K562 (cell line): ENCODE results near the gene CSNK1D. TPM values are rescaled to one million over a fixed set of nuclear protein-coding genes. Genes with fewer than 3 reads are reported as not detected.

Source experiments
- ARID2 ChIP-seq: fragments of 450-650 bp; IDR thresholded peaks from 2 replicates; pipeline ENCODE4 v1.6.1; 2017; ENCODE audit warnings: antibody characterized with exemption, mild to moderate bottlenecking
- ARID3A ChIP-seq: IDR thresholded peaks from 2 replicates; pipeline ENCODE4 v1.6.1; 2012; ENCODE audit warnings: low read depth, low read length, improper control_type of control experiment, borderline replicate concordance
- ARID3B ChIP-seq: fragments of 250-450 bp; sonication (Bioruptor Pico); IDR thresholded peaks from 2 replicates; pipeline ENCODE4 v1.4.0; 2020; ENCODE audit warnings: borderline replicate concordance
- FOXA1 ChIP-seq: fragments of 450-650 bp; IDR thresholded peaks from 2 replicates; pipeline ENCODE4 v1.6.1; 2016; ENCODE audit warnings: mild to moderate bottlenecking, borderline replicate concordance
- HDAC2 ChIP-seq: fragments of 450-650 bp; IDR thresholded peaks from 2 replicates; pipeline ENCODE4 v1.6.1; 2016; ENCODE audit warnings: mild to moderate bottlenecking
- HMG20A ChIP-seq: fragments of 450-650 bp; formaldehyde crosslinking; conservative IDR thresholded peaks from 2 replicates; pipeline ENCODE4 v1.4.0; 2020; ENCODE audit warnings: mild to moderate bottlenecking, mixed read lengths
- HNRNPUL1 ChIP-seq: fragments of 200-400 bp; formaldehyde crosslinking; IDR thresholded peaks from 2 replicates; pipeline ENCODE4 v1.6.1; 2017; ENCODE audit warnings: low read length
- KHSRP ChIP-seq: fragments of 450-650 bp; IDR thresholded peaks from 2 replicates; pipeline ENCODE4 v1.6.1; 2017
- NCOA1 ChIP-seq: fragments of 450-650 bp; IDR thresholded peaks from 2 replicates; pipeline ENCODE4 v1.6.1; 2016; ENCODE audit warnings: low read depth
- PCBP2 ChIP-seq: fragments of 200-400 bp; formaldehyde crosslinking; IDR thresholded peaks from 2 replicates; pipeline ENCODE4 v1.6.1; 2018; ENCODE audit warnings: low read length, low read depth, mild to moderate bottlenecking, moderate library complexity; ENCODE audit not compliant: poor library complexity, severe bottlenecking
- PRPF4 ChIP-seq: fragments of 200-400 bp; formaldehyde crosslinking; IDR thresholded peaks from one replicate; pipeline ENCODE4 v1.6.1; 2017; ENCODE audit warnings: low read length, low read depth, mild to moderate bottlenecking; ENCODE audit not compliant: insufficient read depth, poor library complexity, severe bottlenecking
- SIN3B ChIP-seq: fragments of 450-650 bp; IDR thresholded peaks from 2 replicates; pipeline ENCODE4 v1.6.1; 2017; ENCODE audit warnings: low read depth, mild to moderate bottlenecking, moderate library complexity
- SMAD2 ChIP-seq: fragments of 150-350 bp; IDR thresholded peaks from 2 replicates; pipeline ENCODE4 v1.6.1; 2014; ENCODE audit warnings: low read depth, mild to moderate bottlenecking, low read length
- SOX6 ChIP-seq: fragments of 450-650 bp; IDR thresholded peaks from 2 replicates; pipeline ENCODE4 v1.6.1; 2014; ENCODE audit warnings: mild to moderate bottlenecking
- THRA ChIP-seq: fragments of 450-650 bp; IDR thresholded peaks from 2 replicates; pipeline ENCODE4 v1.6.1; 2017; ENCODE audit warnings: mild to moderate bottlenecking, moderate library complexity
- WHSC1 ChIP-seq: IDR thresholded peaks from one replicate; pipeline ENCODE4 v1.6.1; 2012; ENCODE audit warnings: low read length, control low read depth, inconsistent platforms
- YY1 ChIP-seq, 3 experiments: IDR thresholded peaks; 2 replicates each; pipeline ENCODE4 v1.6.1; 2011; ENCODE audit warnings: low read length in 2 of 3, mild to moderate bottlenecking in 2 of 3, moderate library complexity in 2 of 3, borderline replicate concordance in 1 of 3, control low read depth in 1 of 3, low read depth in 1 of 3; ENCODE audit not compliant: insufficient read depth in 3 of 3, insufficient replicate concordance in 2 of 3, control insufficient read depth in 1 of 3, insufficient read length in 1 of 3; ENCODE audit errors: extremely low read depth in 1 of 3
- ZBTB2 ChIP-seq: fragments of 450-650 bp; IDR thresholded peaks from 2 replicates; pipeline ENCODE4 v1.6.1; 2016; ENCODE audit warnings: antibody characterized with exemption
- ZC3H4 ChIP-seq: sonication (generic); formaldehyde crosslinking; IDR thresholded peaks from 2 replicates; pipeline ENCODE4 v1.9.0; 2021; ENCODE audit warnings: missing genetic modification reagents, borderline replicate concordance
- ZNF165 ChIP-seq: fragments of 250-450 bp; sonication (Bioruptor Pico); IDR thresholded peaks from 2 replicates; pipeline ENCODE4 v1.4.0; 2020; ENCODE audit warnings: borderline replicate concordance
- ZNF445 ChIP-seq: fragments of 250-450 bp; sonication (Bioruptor Pico); IDR thresholded peaks from 2 replicates; pipeline ENCODE4 v1.4.0; 2020; ENCODE audit warnings: low read depth, mild to moderate bottlenecking, moderate library complexity
- ZNF551 ChIP-seq: fragments of 250-450 bp; sonication (Bioruptor Pico); IDR thresholded peaks from 2 replicates; pipeline ENCODE4 v1.5.0; 2021; ENCODE audit warnings: mild to moderate bottlenecking, moderate library complexity
- polyA plus RNA-seq, 8 experiments: library from polyadenylated mRNA; depleted of rRNA in 4 of 8; stranded (reverse) in 5 of 8; unstranded in 3 of 8; fragments of >200 nt; fragmentation: Nextera tagmentation in 2 of 8; fragmentation: Illumina TruSeq in 1 of 8; extraction: Ambion mirVana in 2 of 8; extraction: Trizol in 1 of 8; gene quantifications; 2 replicates each; pipeline versions ENCODE4 v1.2.1 to v1.2.3, GENCODE V29; 2011 to 2014; ENCODE audit warnings: inconsistent platforms in 1 of 8, missing spikeins in 1 of 8
- total RNA-seq, 7 experiments: library from RNA; depleted of rRNA in 6 of 7; stranded (reverse); fragments of >200 nt in 6 of 7; fragmentation: Illumina TruSeq in 2 of 7; extraction: Trizol in 2 of 7; gene quantifications; 2 replicates each; pipeline versions ENCODE4 v1.2.1 to v1.2.3, GENCODE V29; 2011 to 2021; ENCODE audit warnings: low replicate concordance in 1 of 7

Gene CSNK1D
- total and polyA plus RNA-seq, 9 of the 15 experiments (the other 6 are each of a cell fraction or from before 2014, with no cell fraction given) = 6.5 to 133 (median 41.3) TPM

- TF ChIP-seq PCBP2 = no peak
- TF ChIP-seq YY1 (IDR thresholded peaks at IDR 0.05; ENCODE audit: borderline replicate concordance in 1 of 3, control insufficient read depth in 1 of 3, extremely low read depth in 1 of 3, insufficient read depth in 3 of 3, insufficient read length in 1 of 3, insufficient replicate concordance in 2 of 3, low read depth in 1 of 3, low read length in 2 of 3) = peak in 2 of 3 experiments; percentile 72 to 88
- no peak for TF ChIP-seq ZBTB2
- TF ChIP-seq SMAD2 = no peak
- peak; percentile 95; the same call in 1 of the 2 replicates for TF ChIP-seq ZC3H4 (CRISPR knock-in tag)
- peak; percentile 20; the same call in 1 of the 2 replicates for TF ChIP-seq HDAC2
- TF ChIP-seq THRA = no peak
- TF ChIP-seq ARID2 = no peak
- TF ChIP-seq ZNF445 (CRISPR knock-in tag) = no peak
- peak; percentile 85 for TF ChIP-seq PRPF4
- no peak for TF ChIP-seq FOXA1
- TF ChIP-seq ARID3A = no peak
- peak; percentile 38; the same call in 1 of the 2 replicates for TF ChIP-seq SOX6
- TF ChIP-seq WHSC1 = no peak
- TF ChIP-seq HMG20A (CRISPR knock-in tag) = no peak
- 0 out of 2 replicates have a peak, but pooled peaks have one; percentile 24 for TF ChIP-seq SIN3B
- TF ChIP-seq HNRNPUL1 = no peak
- TF ChIP-seq ZNF551 (CRISPR knock-in tag) = no peak
- no peak for TF ChIP-seq ARID3B (CRISPR knock-in tag)
- TF ChIP-seq ZNF165 (CRISPR knock-in tag) = no peak
- no peak for TF ChIP-seq KHSRP
- TF ChIP-seq NCOA1 = no peak
Observed at GRCh38 chr17:82292251-82293154, 19.0 kb upstream of the CSNK1D start (continued).
